HAP-1 (cell line): ENCODE data around the gene XDH.

ENCODE experiments used
- DNase-seq, 2 experiments: peaks; one replicate each; pipeline ENCODE4 v3.0.0-alpha.2; 2016 to 2020; ENCODE audit warnings: low spot score in 2 of 2
- H3K27me3 ChIP-seq: fragments of 250-450 bp; sonication (Bioruptor Pico); 2 replicates; pipeline ENCODE4 v1.5.1; 2020; ENCODE audit warnings: low read depth, mild to moderate bottlenecking, moderate library complexity
- H3K36me3 ChIP-seq: fragments of 250-450 bp; sonication (Bioruptor Pico); replicated peaks from 2 replicates; pipeline ENCODE4 v1.5.1; 2020; ENCODE audit warnings: mild to moderate bottlenecking
- H3K4me1 ChIP-seq: fragments of 250-450 bp; sonication (Bioruptor Pico); 2 replicates; pipeline ENCODE4 v1.5.1; 2020; ENCODE audit warnings: mild to moderate bottlenecking
- H3K4me3 ChIP-seq: fragments of 250-450 bp; sonication (Bioruptor Pico); 2 replicates; pipeline ENCODE4 v1.5.1; 2020; ENCODE audit warnings: mild to moderate bottlenecking, moderate library complexity
- H3K9me3 ChIP-seq: fragments of 250-450 bp; sonication (Bioruptor Pico); 2 replicates; pipeline ENCODE4 v1.5.1; 2020; ENCODE audit warnings: mild to moderate bottlenecking, moderate library complexity
- in situ Hi-C: fragments of 300-500 bp; cut with MboI; formaldehyde crosslinking; loops from 3 replicates; pipeline ENCODE4 v1.14.3; 2020; ENCODE audit warnings: low sequenced_read_pairs, inconsistent platforms, mixed read lengths

XDH gene

DNA sequence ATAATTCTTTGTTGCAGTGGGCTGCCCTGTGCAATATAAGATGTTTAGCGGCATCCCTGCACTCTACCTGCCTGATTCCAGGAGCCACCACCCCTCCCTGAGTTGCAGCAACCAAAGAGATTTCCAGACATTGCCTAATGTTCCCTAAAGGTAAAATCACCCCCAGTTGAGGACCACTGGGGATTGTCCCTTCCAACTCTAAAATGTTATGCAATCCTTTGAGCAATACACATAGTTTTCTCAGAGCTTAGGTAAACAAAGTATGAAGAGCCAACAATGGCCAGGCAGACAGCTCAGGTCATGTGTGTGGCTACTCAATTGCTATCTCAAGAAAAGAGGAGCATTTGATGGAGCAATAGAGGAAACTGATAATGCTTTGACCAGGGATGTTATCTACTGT is 87.0 kb downstream of the XDH start:
- H3K27me3 ChIP-seq = peaks cover 2% of the 10 kb centered on the region; the same call in 1 of the 2 replicates
- in situ Hi-C loops = loop anchor here (25.0 kb wide), 1 partner anchor 1165 kb away; no protein-coding TSS in a partner anchor

DNA sequence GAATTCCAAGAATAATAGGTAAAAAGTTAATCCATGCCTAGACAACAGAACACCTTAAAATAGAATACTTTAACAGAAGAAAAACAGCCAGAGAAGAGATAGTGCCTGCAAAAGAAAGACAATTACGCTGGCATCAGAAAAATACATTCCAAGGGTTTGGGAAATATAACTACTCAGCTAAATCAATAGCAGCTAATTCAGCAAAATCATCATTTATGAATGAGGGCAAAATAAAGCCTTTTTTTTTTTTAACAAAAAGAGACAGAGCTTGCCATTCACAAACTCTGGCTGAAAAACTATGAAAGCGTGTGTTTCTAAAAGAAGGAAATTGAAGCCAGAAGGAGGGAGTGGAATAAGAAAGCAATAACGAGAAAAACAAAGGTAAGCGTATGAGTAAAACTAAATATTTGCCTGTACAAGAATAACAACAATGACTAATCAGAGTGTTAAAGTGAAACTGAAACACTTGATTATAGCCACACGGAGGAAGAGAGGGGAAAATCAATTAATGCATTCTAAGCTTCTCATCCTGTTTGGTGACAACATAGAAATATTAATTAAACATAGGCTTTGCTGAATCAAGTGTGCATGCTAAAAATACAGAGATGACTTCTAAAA is 90.4 kb downstream of the XDH start:
- in situ Hi-C loops = no loop called here
- DNase-seq = no peak
- H3K4me1 ChIP-seq = no peaks in the 10 kb centered on the region
- no peaks in the 10 kb centered on the region for H3K36me3 ChIP-seq
- H3K27me3 ChIP-seq = peaks cover 2% of the 10 kb centered on the region; the same call in 1 of the 2 replicates
- H3K4me3 ChIP-seq = no peak overlapping the region
- H3K9me3 ChIP-seq = no peaks in the 10 kb centered on the region

More for the DNA sequence above, 87.0 kb downstream of the XDH start:
- H3K36me3 ChIP-seq = no peaks in the 10 kb centered on the region
- no peak for DNase-seq
- no peak overlapping the region for H3K4me3 ChIP-seq
- H3K4me1 ChIP-seq = no peaks in the 10 kb centered on the region
- H3K9me3 ChIP-seq = no peaks in the 10 kb centered on the region

DNA sequence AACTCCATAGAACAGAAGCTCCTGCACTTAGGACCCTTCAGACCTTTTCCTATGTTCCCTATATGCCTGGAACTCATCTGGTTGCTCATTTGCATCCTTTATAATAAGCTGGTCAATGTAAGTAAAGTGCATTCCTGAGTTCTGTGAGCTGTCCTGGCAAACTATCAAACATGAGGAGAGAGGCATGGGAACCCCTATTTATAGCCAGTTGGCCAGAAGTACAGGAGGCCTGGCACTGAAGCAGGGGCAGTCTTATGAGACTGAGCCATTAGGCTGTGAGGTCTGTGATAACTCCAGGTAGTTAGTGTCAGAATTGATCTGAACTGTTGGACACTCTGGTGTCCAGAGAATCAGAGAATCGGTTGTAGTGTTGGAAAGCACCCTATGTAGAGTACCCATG is 92.2 kb downstream of the XDH start:
- in situ Hi-C loops = no loop called here
- Histone ChIP-seq H3K4me3 (no peak overlapping the region), H3K27me3 (peaks cover 2% of the 10 kb centered on the region; the same call in 1 of the 2 replicates), H3K36me3 (no peaks in the 10 kb centered on the region), H3K9me3 (no peaks in the 10 kb centered on the region), H3K4me1 (no peaks in the 10 kb centered on the region)
- no peak for DNase-seq

DNA sequence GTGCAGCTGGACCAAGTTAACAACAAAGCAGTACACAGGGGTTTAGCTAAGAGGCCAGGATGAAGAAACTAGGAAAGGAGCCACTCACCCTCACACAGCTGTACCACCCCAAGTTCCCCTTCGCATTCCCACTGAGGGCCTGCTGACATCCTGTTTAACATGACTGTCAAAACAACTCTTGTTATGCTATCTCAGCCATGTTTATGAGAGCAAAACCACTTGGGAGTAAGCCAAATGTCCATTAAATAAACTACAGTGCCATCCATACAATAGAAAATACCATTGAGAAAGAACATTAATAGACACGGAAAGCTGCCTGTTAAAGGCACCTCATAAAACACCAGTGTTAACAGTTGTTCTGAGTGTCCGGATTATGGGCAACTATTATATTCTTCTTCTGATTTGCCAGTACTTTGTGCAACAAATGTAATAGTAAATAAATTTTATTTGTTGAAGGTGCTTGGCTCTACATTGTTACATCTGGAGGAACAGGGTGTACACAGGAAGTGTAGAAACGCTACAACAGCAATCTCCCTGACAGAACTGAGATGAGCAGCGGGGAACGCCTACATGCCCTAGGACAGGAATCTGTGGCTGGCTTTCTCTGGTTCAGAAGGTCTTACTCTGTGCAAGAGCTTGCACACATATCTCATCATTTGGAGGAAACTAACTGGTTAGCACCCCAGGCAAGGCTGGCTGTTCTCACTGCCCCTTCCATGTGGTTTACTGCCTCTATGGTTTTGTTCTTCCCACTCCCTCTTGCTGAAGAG is 95.0 kb downstream of the XDH start:
- H3K4me1 ChIP-seq = no peaks in the 10 kb centered on the region
- no peak for DNase-seq

GRCh38 chr2:31318361-31319336 is 95.9 kb downstream of the XDH start:
- Histone ChIP-seq H3K4me1 (no peaks in the 10 kb centered on the region), H3K9me3 (no peaks in the 10 kb centered on the region), H3K4me3 (no peak overlapping the region), H3K27me3 (no peaks in the 10 kb centered on the region), H3K36me3 (no peaks in the 10 kb centered on the region)
- DNase-seq = no peak
- in situ Hi-C loops = no loop called here

More for the DNA sequence above, 95.0 kb downstream of the XDH start:
- no peak overlapping the region for H3K4me3 ChIP-seq
- H3K9me3 ChIP-seq = no peaks in the 10 kb centered on the region
- peaks cover 2% of the 10 kb centered on the region; the same call in 1 of the 2 replicates for H3K27me3 ChIP-seq
- in situ Hi-C loops = no loop called here
- H3K36me3 ChIP-seq = no peaks in the 10 kb centered on the region

- Histone ChIP-seq H3K27me3 (no peaks in the 10 kb centered on the region), H3K36me3 (no peaks in the 10 kb centered on the region), H3K4me1 (no peaks in the 10 kb centered on the region), H3K4me3 (no peak overlapping the region), H3K9me3 (no peaks in the 10 kb centered on the region)
- in situ Hi-C loops = no loop called here
- DNase-seq = no peak
Measured at GRCh38 chr2:31317396-31317795, 97.1 kb downstream of the XDH start.

- Histone ChIP-seq H3K4me1 (no peaks in the 10 kb centered on the region), H3K9me3 (no peaks in the 10 kb centered on the region), H3K27me3 (no peaks in the 10 kb centered on the region), H3K36me3 (no peaks in the 10 kb centered on the region), H3K4me3 (no peak overlapping the region)
- DNase-seq = no peak
- in situ Hi-C loops = no loop called here
Measured at GRCh38 chr2:31314761-31315160, 99.8 kb downstream of the XDH start.

DNA sequence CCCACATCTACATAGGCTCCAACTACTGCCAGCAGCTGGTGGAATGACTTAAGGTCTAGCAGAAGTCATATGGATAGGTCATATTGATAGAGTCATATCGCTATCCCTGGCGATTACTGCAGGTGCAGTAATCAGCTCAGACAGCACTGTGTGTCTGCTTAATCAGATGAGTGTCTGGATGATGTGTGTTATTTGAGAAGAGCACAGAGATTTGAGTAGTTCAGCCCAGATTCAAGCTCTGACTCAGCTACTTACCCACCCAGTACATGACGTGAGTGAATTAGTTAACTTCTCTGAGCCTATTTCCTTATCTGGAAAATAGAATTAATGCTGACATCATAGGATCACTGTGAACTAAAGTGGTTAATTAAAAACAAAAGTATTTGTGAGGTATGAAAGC is 101.6 kb downstream of the XDH start:
- DNase-seq = no peak
- Histone ChIP-seq H3K36me3 (no peaks in the 10 kb centered on the region), H3K9me3 (no peaks in the 10 kb centered on the region), H3K4me1 (no peaks in the 10 kb centered on the region), H3K27me3 (no peaks in the 10 kb centered on the region), H3K4me3 (no peak overlapping the region)
- in situ Hi-C loops = no loop called here

DNA sequence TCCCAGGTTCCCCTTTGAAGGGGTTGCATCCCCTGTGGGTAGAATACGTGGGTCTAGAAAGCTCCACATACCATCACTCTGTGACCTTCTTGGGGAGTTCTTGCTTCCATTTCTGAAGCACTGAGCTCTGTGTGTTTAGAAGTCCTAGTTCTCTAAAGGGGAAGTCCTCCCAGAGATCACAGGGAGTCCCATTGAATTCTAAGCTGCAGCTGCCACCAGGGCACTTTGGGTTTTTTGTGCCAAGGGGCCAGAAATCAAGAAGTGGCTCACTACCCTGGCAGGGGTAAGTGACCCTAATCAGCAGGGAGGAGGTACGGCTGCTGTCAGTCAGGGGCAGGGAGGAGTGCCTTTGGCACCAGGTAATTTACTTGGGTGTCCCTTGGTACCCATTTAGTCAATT is 109.7 kb downstream of the XDH start:
- Histone ChIP-seq H3K27me3 (no peaks in the 10 kb centered on the region), H3K36me3 (no peaks in the 10 kb centered on the region), H3K4me3 (no peak overlapping the region), H3K4me1 (no peaks in the 10 kb centered on the region), H3K9me3 (no peaks in the 10 kb centered on the region)
- no peak for DNase-seq
- in situ Hi-C loops = no loop called here

- no peaks in the 10 kb centered on the region for H3K36me3 ChIP-seq
- no peaks in the 10 kb centered on the region for H3K27me3 ChIP-seq
- no peaks in the 10 kb centered on the region for H3K9me3 ChIP-seq
- no peaks in the 10 kb centered on the region for H3K4me1 ChIP-seq
- in situ Hi-C loops = no loop called here
- no peak for DNase-seq
- H3K4me3 ChIP-seq = no peak overlapping the region
Measured at GRCh38 chr2:31302940-31303563, 111.5 kb downstream of the XDH start.

DNA sequence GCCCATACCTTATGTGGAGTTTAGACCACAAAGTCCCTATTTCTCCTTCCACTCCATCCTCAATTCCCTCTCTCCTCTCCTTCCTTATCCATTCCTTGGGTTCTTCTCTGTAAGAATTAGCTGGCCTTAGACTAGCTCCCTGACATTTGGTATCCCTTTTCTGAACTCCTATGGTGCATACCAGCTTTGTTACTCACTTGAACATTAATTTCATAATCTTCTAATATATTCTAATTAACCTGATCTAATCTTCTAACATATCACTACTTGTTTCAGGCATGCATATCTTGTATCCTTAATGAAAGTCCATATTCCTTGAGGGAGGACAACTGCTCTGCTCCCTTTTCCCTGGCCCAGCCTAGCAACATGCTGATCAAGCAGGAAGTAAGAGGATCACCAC is 114.2 kb downstream of the XDH start:
- no peak for DNase-seq
- Histone ChIP-seq H3K27me3 (no peaks in the 10 kb centered on the region), H3K4me3 (no peak overlapping the region), H3K4me1 (no peaks in the 10 kb centered on the region), H3K9me3 (no peaks in the 10 kb centered on the region), H3K36me3 (no peaks in the 10 kb centered on the region)
- in situ Hi-C loops = no loop called here

DNA sequence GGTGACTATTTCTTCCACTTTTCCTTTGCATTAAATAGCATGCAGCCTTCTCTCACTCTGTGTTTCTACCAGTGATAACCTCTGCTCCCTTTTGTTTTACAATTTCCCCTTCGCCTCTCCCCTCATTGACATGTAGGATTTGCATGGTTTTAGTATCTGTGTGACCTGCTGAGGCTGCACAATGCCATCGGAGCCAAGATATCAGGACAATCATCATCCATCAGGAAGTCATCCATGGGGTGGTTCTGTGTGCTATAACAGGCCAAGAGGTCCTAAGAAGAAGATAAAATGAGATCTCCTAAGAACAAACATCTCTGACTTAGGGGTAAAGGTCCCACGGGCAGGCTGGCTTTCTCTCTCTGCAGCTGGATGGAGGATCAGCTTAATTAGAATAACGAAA is 115.0 kb downstream of the XDH start:
- DNase-seq = no peak
- no peak overlapping the region for H3K4me3 ChIP-seq
- in situ Hi-C loops = no loop called here

GRCh38 chr2:31297751-31298150 is 116.8 kb downstream of the XDH start:
- H3K4me1 ChIP-seq = no peaks in the 10 kb centered on the region
- H3K27me3 ChIP-seq = no peaks in the 10 kb centered on the region
- in situ Hi-C loops = no loop called here
- H3K4me3 ChIP-seq = no peak overlapping the region
- H3K36me3 ChIP-seq = no peaks in the 10 kb centered on the region
- DNase-seq = no peak
- no peaks in the 10 kb centered on the region for H3K9me3 ChIP-seq

More for the DNA sequence above, 115.0 kb downstream of the XDH start:
- no peaks in the 10 kb centered on the region for H3K4me1 ChIP-seq
- H3K27me3 ChIP-seq = no peaks in the 10 kb centered on the region
- H3K36me3 ChIP-seq = no peaks in the 10 kb centered on the region
- no peaks in the 10 kb centered on the region for H3K9me3 ChIP-seq
